ENCODE data around the gene NMB.
"Not testable (repeated sequence)": the region's sequence is repeated elsewhere in the genome, so short reads cannot be mapped to it uniquely, and the experiment has no call there.

Gene NMB

GRCh38 chr15:84647726-84648125, 10.3 kb downstream of the NMB start:
- Mint-ChIP-seq H3K4me3 (no peak overlapping the region), H3K36me3 (peaks cover 48% of the 10 kb centered on the region), H3K4me1 (peaks cover 26% of the 10 kb centered on the region), H3K27me3 (no peaks in the 10 kb centered on the region), H3K27ac (no peak overlapping the region), H3K9me3 (no peaks in the 10 kb centered on the region)
- CTCF ChIA-PET: interaction anchor here (1.1 to 1.6 kb wide), 3 partner anchors 9 to 13 kb away, joined by 4 to 8 read pairs (median 4); no protein-coding TSS in a partner anchor
- no peak for DNase-seq

GRCh38 chr15:84645997-84646396, 12.0 kb downstream of the NMB start:
- Mint-ChIP-seq H3K27me3 (no peaks in the 10 kb centered on the region), H3K9me3 (no peaks in the 10 kb centered on the region), H3K4me3 (no peak overlapping the region), H3K4me1 (peaks cover 14% of the 10 kb centered on the region), H3K36me3 (peaks cover 44% of the 10 kb centered on the region), H3K27ac (no peak overlapping the region)
- DNase-seq: no peak
- CTCF ChIA-PET: interaction anchor here (0.9 to 1.9 kb wide), 2 partner anchors 15 to 47 kb away, joined by 3 to 8 read pairs; no protein-coding TSS in a partner anchor

GRCh38 chr15:84645496-84645895, 12.5 kb downstream of the NMB start:
- Mint-ChIP-seq H3K4me1 (peaks cover 14% of the 10 kb centered on the region), H3K36me3 (peaks cover 49% of the 10 kb centered on the region), H3K27me3 (no peaks in the 10 kb centered on the region), H3K9me3 (no peaks in the 10 kb centered on the region), H3K27ac (no peak overlapping the region), H3K4me3 (no peak overlapping the region)
- CTCF ChIA-PET: interaction anchor here (0.6 to 1.9 kb wide), 2 partner anchors 47 to 253 kb away, joined by 3 to 8 read pairs; no protein-coding TSS in a partner anchor
- no peak for DNase-seq

- H3K36me3 Mint-ChIP-seq: peaks cover 57% of the 10 kb centered on the region
- no peaks in the 10 kb centered on the region for H3K9me3 Mint-ChIP-seq
- no peaks in the 10 kb centered on the region for H3K27me3 Mint-ChIP-seq
- no peak overlapping the region for H3K4me3 Mint-ChIP-seq
- no peak overlapping the region for H3K27ac Mint-ChIP-seq
- CTCF ChIA-PET: interaction anchor here (1.4 to 2.1 kb wide), 3 partner anchors 9 to 45 kb away, joined by 3 to 6 read pairs (median 3); no protein-coding TSS in a partner anchor
- no peak for DNase-seq
- peaks cover 10% of the 10 kb centered on the region for H3K4me1 Mint-ChIP-seq
Observed at GRCh38 chr15:84643838-84644237, 14.2 kb downstream of the NMB start.

GRCh38 chr15:84642640-84643039, 15.4 kb downstream of the NMB start:
- peaks cover 60% of the 10 kb centered on the region for H3K36me3 Mint-ChIP-seq
- H3K27me3 Mint-ChIP-seq, DNase-seq, H3K9me3 Mint-ChIP-seq, H3K27ac Mint-ChIP-seq, H3K4me3 Mint-ChIP-seq, H3K4me1 Mint-ChIP-seq: not testable (repeated sequence)
- CTCF ChIA-PET: interaction anchor here (0.7 to 2.1 kb wide), 3 partner anchors 9 to 54 kb away, joined by 3 to 6 read pairs (median 3); no protein-coding TSS in a partner anchor

- H3K27ac Mint-ChIP-seq, H3K4me1 Mint-ChIP-seq, H3K27me3 Mint-ChIP-seq, DNase-seq, H3K4me3 Mint-ChIP-seq, H3K9me3 Mint-ChIP-seq: not testable (repeated sequence)
- CTCF ChIA-PET: interaction anchor here (2.1 kb wide), 1 partner anchor 43 kb away, joined by 6 read pairs; no protein-coding TSS in a partner anchor
- peaks cover 60% of the 10 kb centered on the region for H3K36me3 Mint-ChIP-seq
Observed at GRCh38 chr15:84641871-84642270, 16.1 kb downstream of the NMB start.

- Mint-ChIP-seq H3K36me3 (peaks cover 59% of the 10 kb centered on the region), H3K27me3 (no peaks in the 10 kb centered on the region), H3K4me3 (no peak overlapping the region), H3K9me3 (no peaks in the 10 kb centered on the region), H3K27ac (peak overlapping the region; percentile 1), H3K4me1 (peaks cover 26% of the 10 kb centered on the region)
- CTCF ChIA-PET: interaction anchor here (0.6 to 6.2 kb wide), 6 partner anchors 9 to 207 kb away, joined by 3 to 54 read pairs (median 6); partner anchors contain the start of genes WDR73 and ZSCAN2
- DNase-seq: no peak
Observed at GRCh38 chr15:84638103-84638502, 19.9 kb downstream of the NMB start.

- H3K27me3 Mint-ChIP-seq: no peaks in the 10 kb centered on the region
- peaks cover 55% of the 10 kb centered on the region for H3K4me1 Mint-ChIP-seq
- DNase-seq: no peak
- no peaks in the 10 kb centered on the region for H3K9me3 Mint-ChIP-seq
- peak overlapping the region; percentile 88 for H3K27ac Mint-ChIP-seq
- peak overlapping the region; percentile 82 for H3K4me3 Mint-ChIP-seq
- CTCF ChIA-PET: interaction anchor here (0.7 to 6.2 kb wide), 6 partner anchors 9 to 294 kb away, joined by 3 to 54 read pairs (median 3); partner anchors contain the start of gene ZSCAN2
- H3K36me3 Mint-ChIP-seq: peaks cover 39% of the 10 kb centered on the region
Observed at GRCh38 chr15:84634228-84634837, 23.7 kb downstream of the NMB start.

- DNase-seq: peak; percentile 79
- H3K27me3 Mint-ChIP-seq: no peaks in the 10 kb centered on the region
- H3K9me3 Mint-ChIP-seq: no peaks in the 10 kb centered on the region
- H3K4me1 Mint-ChIP-seq: peaks cover 55% of the 10 kb centered on the region
- H3K4me3 Mint-ChIP-seq: peak overlapping the region; percentile 90
- CTCF ChIA-PET: interaction anchor here (1.0 to 6.2 kb wide), 3 partner anchors 9 to 294 kb away, joined by 3 to 54 read pairs (median 3); partner anchors contain the start of gene ZSCAN2
- peak overlapping the region; percentile 98 for H3K27ac Mint-ChIP-seq
- H3K36me3 Mint-ChIP-seq: peaks cover 34% of the 10 kb centered on the region
Observed at GRCh38 chr15:84633311-84634227, 24.4 kb downstream of the NMB start.

- Mint-ChIP-seq H3K4me1 (peaks cover 50% of the 10 kb centered on the region), H3K36me3 (peaks cover 22% of the 10 kb centered on the region), H3K4me3 (peak overlapping the region; percentile 82), H3K27ac (peak overlapping the region; percentile 98), H3K9me3 (no peaks in the 10 kb centered on the region), H3K27me3 (no peaks in the 10 kb centered on the region)
- CTCF ChIA-PET: interaction anchor here (0.9 to 3.4 kb wide), 3 partner anchors 22 to 44 kb away, joined by 3 to 33 read pairs (median 10); partner anchors contain the start of genes WDR73 and ZSCAN2
- DNase-seq: no peak
Observed at GRCh38 chr15:84631706-84632272, 26.2 kb downstream of the NMB start.

- no peak overlapping the region for H3K27ac Mint-ChIP-seq
- CTCF ChIA-PET: interaction anchor here (0.6 to 0.7 kb wide), 2 partner anchors 9 to 1157 kb away, joined by 3 read pairs; no protein-coding TSS in a partner anchor
Observed at GRCh38 chr15:84629033-84629432, 29.0 kb downstream of the NMB start.

GRCh38 chr15:84625123-84625522, 32.9 kb downstream of the NMB start:
- Mint-ChIP-seq H3K9me3 (peaks cover 37% of the 10 kb centered on the region), H3K4me3 (no peak overlapping the region), H3K27me3 (no peaks in the 10 kb centered on the region), H3K27ac (no peak overlapping the region), H3K36me3 (peaks cover 39% of the 10 kb centered on the region), H3K4me1 (peaks cover 8% of the 10 kb centered on the region)
- no peak for DNase-seq
- CTCF ChIA-PET: interaction anchor here (1.2 kb wide), 1 partner anchor 11 kb away, joined by 4 read pairs; no protein-coding TSS in a partner anchor

More at GRCh38 chr15:84629033-84629432, 29.0 kb downstream of the NMB start:
- Mint-ChIP-seq H3K4me3 (no peak overlapping the region), H3K36me3 (peaks cover 14% of the 10 kb centered on the region), H3K4me1 (peaks cover 30% of the 10 kb centered on the region), H3K9me3 (peaks cover 7% of the 10 kb centered on the region), H3K27me3 (no peaks in the 10 kb centered on the region)
- DNase-seq: no peak

- CTCF ChIA-PET: interaction anchor here (0.6 kb wide), 2 partner anchors 10 to 363 kb away, joined by 3 read pairs; no protein-coding TSS in a partner anchor
- Mint-ChIP-seq H3K4me3 (no peak overlapping the region), H3K9me3 (peaks cover 42% of the 10 kb centered on the region)
Observed at GRCh38 chr15:84624359-84624758, 33.6 kb downstream of the NMB start.

More at GRCh38 chr15:84624359-84624758, 33.6 kb downstream of the NMB start:
- no peak for DNase-seq
- H3K27ac Mint-ChIP-seq: no peak overlapping the region
- no peaks in the 10 kb centered on the region for H3K4me1 Mint-ChIP-seq
- no peaks in the 10 kb centered on the region for H3K27me3 Mint-ChIP-seq
- peaks cover 43% of the 10 kb centered on the region for H3K36me3 Mint-ChIP-seq

Data from activated naive CD4-positive, alpha-beta T cell treated with anti-CD3 and anti-CD28 coated beads, Interleukin-2, amount 10 ng/mL, durations not matched to agents 7 days and 5 days (primary cell).